Measurements from ENCODE around the gene SPAG16.

- TF ChIP-seq CTCF (conservative IDR thresholded peaks at IDR 0.05 in 1 of 2, IDR thresholded peaks at IDR 0.05 in 1 of 2; ENCODE audit: low read depth in 1 of 2, low read length in 2 of 2) (no peak), EZH2 (IDR thresholded peaks at IDR 0.05; ENCODE audit: low read length, missing control alignments) (no peak)
These were observed 4.8 kb downstream of the SPAG16 start for GRCh38 chr2:213288913-213289700.

All from fibroblast of lung (primary cell).